H1 (cell line): Measurements from ENCODE around the gene CCDC110. TPM values are rescaled to one million over a fixed set of nuclear protein-coding genes. Genes with fewer than 3 reads are reported as not detected.

ENCODE experiments used
- CTCF ChIA-PET: fragments of 300-600 bp; sonication (Branson Sonifier 250); formaldehyde crosslinking; loops from one replicate; lab custom pipeline; 2021; ENCODE audit not compliant: partially characterized antibody; lab: Charles Lee
- POLR2A ChIA-PET: fragments of 300-600 bp; sonication (Branson Sonifier 250); formaldehyde crosslinking; loops from one replicate; lab custom pipeline; 2021; ENCODE audit warnings: inconsistent platforms; ENCODE audit not compliant: partially characterized antibody; lab: Charles Lee
- DNase-seq, 2 experiments: peaks; one replicate each; pipeline versions ENCODE4 v3.0.0 to v3.0.0-alpha.2; 2010 to 2022; ENCODE audit warnings: low spot score in 2 of 2, low read depth in 1 of 2, mixed read lengths in 1 of 2
- FAIRE-seq: peaks from 2 replicates; lab custom pipeline; 2011; peaks lifted over from hg19 to GRCh38; lab: Jason Lieb, UNC
- H2AFZ ChIP-seq: 2 replicates; pipeline ENCODE4 v1.8.1; 2012; ENCODE audit warnings: low read length, inconsistent platforms
- H2AK5ac ChIP-seq: 2 replicates; pipeline ENCODE4 v1.6.1; 2013; ENCODE audit warnings: low read depth, low read length
- H2BK120ac ChIP-seq: replicated peaks from 2 replicates; pipeline ENCODE3; 2013; ENCODE audit warnings: low read depth, low read length, inconsistent platforms
- H2BK12ac ChIP-seq: 2 replicates; pipeline ENCODE4 v1.6.1; 2013; ENCODE audit warnings: low read depth, low read length
- H2BK15ac ChIP-seq: 2 replicates; pipeline ENCODE4 v1.6.1; 2013; ENCODE audit warnings: low read length
- H2BK20ac ChIP-seq: 2 replicates; pipeline ENCODE4 v1.6.1; 2013; ENCODE audit warnings: low read length
- H2BK5ac ChIP-seq: 2 replicates; pipeline ENCODE4 v1.6.1; 2013; ENCODE audit warnings: low read depth, low read length
- H3K14ac ChIP-seq: 2 replicates; pipeline ENCODE4 v1.6.1; 2013; ENCODE audit warnings: inconsistent platforms; ENCODE audit not compliant: insufficient read length
- H3K18ac ChIP-seq: 2 replicates; pipeline ENCODE4 v1.6.1; 2013; ENCODE audit warnings: low read length; ENCODE audit errors: extremely low read depth
- H3K23ac ChIP-seq: 2 replicates; pipeline ENCODE4 v1.6.1; 2013; ENCODE audit warnings: inconsistent platforms; ENCODE audit not compliant: insufficient read length
- H3K23me2 ChIP-seq: 2 replicates; pipeline ENCODE4 v1.6.1; 2013; ENCODE audit warnings: low read depth, low read length
- H3K27ac ChIP-seq: 2 replicates; pipeline ENCODE4 v1.6.1; 2011; ENCODE audit warnings: low read depth, low read length, inconsistent platforms
- H3K27me3 ChIP-seq, 4 experiments: replicated peaks in 1 of 4; 1 replicate in 1 of 4; 2 replicates in 3 of 4; pipeline versions ENCODE4 v1.6.1 to v1.8.1; 2011 to 2013; ENCODE audit warnings: low read length in 3 of 4, mild to moderate bottlenecking in 3 of 4, inconsistent platforms in 2 of 4, mixed read lengths in 2 of 4, moderate library complexity in 1 of 4; ENCODE audit not compliant: control insufficient read depth in 3 of 4, insufficient read depth in 3 of 4; ENCODE audit errors: extremely low read depth in 1 of 4
- H3K36me3 ChIP-seq, 4 experiments: 2 replicates each; pipeline versions ENCODE4 v1.6.1 to v1.8.1; 2011 to 2013; ENCODE audit warnings: mild to moderate bottlenecking in 4 of 4, low read length in 3 of 4, moderate library complexity in 2 of 4, control low read depth in 1 of 4, inconsistent platforms in 1 of 4; ENCODE audit not compliant: insufficient read depth in 4 of 4, control insufficient read depth in 2 of 4
- H3K4ac ChIP-seq: replicated peaks from 2 replicates; pipeline ENCODE3; 2013; ENCODE audit warnings: low read length, low read depth, mixed read lengths, inconsistent platforms; ENCODE audit not compliant: insufficient read length
- H3K4me1 ChIP-seq, 4 experiments: replicated peaks in 1 of 4; 1 replicate in 1 of 4; 2 replicates in 3 of 4; pipeline versions ENCODE4 v1.6.1 to v1.8.1; 2011 to 2013; ENCODE audit warnings: low read length in 3 of 4, inconsistent platforms in 2 of 4, mixed read lengths in 1 of 4; ENCODE audit not compliant: insufficient read depth in 4 of 4, control insufficient read depth in 3 of 4
- H3K4me2 ChIP-seq, 2 experiments: 2 replicates each; pipeline versions ENCODE4 v1.6.1 to v1.8.1; 2011 to 2013; ENCODE audit warnings: low read depth in 2 of 2, low read length in 2 of 2, control low read depth in 1 of 2, inconsistent platforms in 1 of 2, mild to moderate bottlenecking in 1 of 2; ENCODE audit not compliant: insufficient read depth in 1 of 2
- H3K4me3 ChIP-seq, 4 experiments: fragments of 200-600, 300-600 bp in 1 of 4; sonication (generic), shearing (Covaris generic), sonication (Bioruptor Twin) in 1 of 4; 2 replicates each; pipeline versions ENCODE4 v1.5.1 to v1.8.1; 2011 to 2016; ENCODE audit warnings: low read length in 4 of 4, low read depth in 3 of 4, control low read depth in 2 of 4, inconsistent platforms in 2 of 4, mild to moderate bottlenecking in 2 of 4, mixed read lengths in 1 of 4, moderate library complexity in 1 of 4; ENCODE audit not compliant: insufficient read depth in 2 of 4; ENCODE audit errors: extremely low read depth in 1 of 4
- H3K56ac ChIP-seq: replicated peaks from 2 replicates; pipeline ENCODE3; 2013; ENCODE audit warnings: low read depth, mild to moderate bottlenecking, mixed read lengths, low read length, inconsistent platforms; ENCODE audit not compliant: insufficient read length
- H3K79me1 ChIP-seq: 2 replicates; pipeline ENCODE4 v1.6.1; 2013; ENCODE audit warnings: low read depth, low read length, control low read depth
- H3K79me2 ChIP-seq, 2 experiments: 2 replicates each; pipeline versions ENCODE4 v1.6.1 to v1.8.1; 2012 to 2013; ENCODE audit warnings: low read length in 2 of 2, mild to moderate bottlenecking in 2 of 2, inconsistent platforms in 1 of 2; ENCODE audit not compliant: insufficient read depth in 2 of 2, control insufficient read depth in 1 of 2
- H3K9ac ChIP-seq, 4 experiments: replicated peaks in 1 of 4; 1 replicate in 1 of 4; 2 replicates in 3 of 4; pipeline versions ENCODE4 v1.6.1 to v1.8.1; 2011 to 2013; ENCODE audit warnings: low read depth in 3 of 4, low read length in 3 of 4, control low read depth in 2 of 4, mild to moderate bottlenecking in 2 of 4, moderate library complexity in 2 of 4, inconsistent platforms in 1 of 4; ENCODE audit errors: extremely low read depth in 1 of 4
- H3K9me3 ChIP-seq, 2 experiments: 2 replicates each; pipeline versions ENCODE4 v1.6.1 to v1.8.1; 2012 to 2013; ENCODE audit warnings: mild to moderate bottlenecking in 2 of 2, moderate library complexity in 2 of 2, control low read depth in 1 of 2, inconsistent platforms in 1 of 2, low read depth in 1 of 2, low read length in 1 of 2, mixed read lengths in 1 of 2; ENCODE audit not compliant: insufficient read depth in 2 of 2
- H4K20me1 ChIP-seq, 2 experiments: replicated peaks in 1 of 2; 2 replicates each; pipeline versions ENCODE3 to v1.8.1; 2011 to 2013; ENCODE audit warnings: inconsistent platforms in 2 of 2, low read length in 2 of 2, mild to moderate bottlenecking in 1 of 2; ENCODE audit not compliant: insufficient read depth in 2 of 2, control insufficient read depth in 1 of 2
- H4K5ac ChIP-seq: 2 replicates; pipeline ENCODE4 v1.6.1; 2013; ENCODE audit warnings: low read length, low read depth, mixed read lengths, inconsistent platforms; ENCODE audit not compliant: insufficient read length
- H4K8ac ChIP-seq: 2 replicates; pipeline ENCODE4 v1.8.0; 2013; ENCODE audit warnings: mild to moderate bottlenecking, moderate library complexity, low read length, inconsistent platforms; ENCODE audit not compliant: insufficient read depth; ENCODE audit errors: extremely low read depth
- H4K91ac ChIP-seq: replicated peaks from 2 replicates; pipeline ENCODE3; 2013; ENCODE audit warnings: low read length, mixed read lengths, inconsistent platforms; ENCODE audit not compliant: insufficient read length
- ATF3 ChIP-seq: IDR thresholded peaks from 2 replicates; pipeline ENCODE4 v1.6.1; 2011; ENCODE audit warnings: low read depth, mild to moderate bottlenecking, low read length; ENCODE audit not compliant: insufficient read depth
- BCL11A ChIP-seq, 2 experiments: IDR thresholded peaks; one replicate each; pipeline ENCODE4 v1.6.1; 2011; ENCODE audit warnings: low read depth in 2 of 2, low read length in 2 of 2, mild to moderate bottlenecking in 2 of 2
- BRCA1 ChIP-seq: IDR thresholded peaks from 2 replicates; pipeline ENCODE4 v1.6.1; 2012; ENCODE audit warnings: low read depth, low read length, improper control_type of control experiment
- CTBP2 ChIP-seq: IDR thresholded peaks from 2 replicates; pipeline ENCODE4 v1.7.0; 2011; ENCODE audit warnings: borderline replicate concordance, mild to moderate bottlenecking, moderate library complexity, mixed read lengths, low read length; ENCODE audit not compliant: insufficient read depth, insufficient read length
- GABPA ChIP-seq: IDR thresholded peaks from 2 replicates; pipeline ENCODE4 v1.6.1; 2011; ENCODE audit warnings: mild to moderate bottlenecking, low read length, moderate library complexity, borderline replicate concordance; ENCODE audit not compliant: insufficient read depth
- MAFK ChIP-seq: IDR thresholded peaks from 2 replicates; pipeline ENCODE4 v1.6.1; 2012; ENCODE audit warnings: low read depth, mild to moderate bottlenecking, improper control_type of control experiment, low read length
- POLR2A ChIP-seq, 2 experiments: IDR thresholded peaks; 1 replicate in 1 of 2; 2 replicates in 1 of 2; pipeline ENCODE4 v1.6.1; 2011; ENCODE audit warnings: low read depth in 2 of 2, low read length in 2 of 2, mild to moderate bottlenecking in 2 of 2; ENCODE audit errors: control extremely low read depth in 1 of 2
- SUZ12 ChIP-seq: fragments of 200-600 bp; sonication (generic); IDR thresholded peaks from 2 replicates; pipeline ENCODE4 v1.6.1; 2012; ENCODE audit warnings: mild to moderate bottlenecking, inconsistent platforms, low read length, moderate library complexity, mixed read lengths
- YY1 ChIP-seq: IDR thresholded peaks from 2 replicates; pipeline ENCODE4 v1.6.1; 2011; ENCODE audit warnings: low read depth, mild to moderate bottlenecking, low read length
- WGBS, 2 experiments: shearing (Covaris generic) in 1 of 2; methylation state at CpG; one replicate each; pipeline versions ENCODE4 v1.1.6 to v1.1.7; 2013 to 2015; ENCODE audit warnings: low lambda C conversion rate in 2 of 2, mixed read lengths in 2 of 2, inconsistent platforms in 1 of 2, low coverage in 1 of 2, missing lambda C conversion rate in 1 of 2; ENCODE audit not compliant: insufficient replicate concordance in 2 of 2, insufficient coverage in 1 of 2, insufficient read length in 1 of 2; ENCODE audit errors: extremely low coverage in 1 of 2, missing lambda C conversion rate in 1 of 2; 5-methylcytosine and 5-hydroxymethylcytosine counted together
- polyA plus RNA-seq, 7 experiments: library from polyadenylated mRNA; depleted of rRNA in 3 of 7; stranded (reverse) in 5 of 7; unstranded in 2 of 7; fragments of >200 nt in 5 of 7; fragments of 200-250 nt in 2 of 7; gene quantifications; 1 replicate in 5 of 7; 2 replicates in 1 of 7; 4 replicates in 1 of 7; pipeline versions ENCODE4 v1.2.1 to v1.2.3, GENCODE V29; 2011 to 2013; ENCODE audit warnings: missing spikeins in 2 of 7, mixed read lengths in 2 of 7
- total RNA-seq: library from RNA; stranded (reverse); fragmentation: NEBNext Ultra II Directional; extraction: Animal tissue kit (Norgen Biotek cat#: 25700); gene quantifications from 2 replicates; pipeline ENCODE4 v1.2.1, GENCODE V29; 2021

The CCDC110 gene
- total and polyA plus RNA-seq, 2 of the 8 experiments (the other 6 are each of a cell fraction or from before 2014, with no cell fraction given): 0.33 to 3.1 TPM

DNA sequence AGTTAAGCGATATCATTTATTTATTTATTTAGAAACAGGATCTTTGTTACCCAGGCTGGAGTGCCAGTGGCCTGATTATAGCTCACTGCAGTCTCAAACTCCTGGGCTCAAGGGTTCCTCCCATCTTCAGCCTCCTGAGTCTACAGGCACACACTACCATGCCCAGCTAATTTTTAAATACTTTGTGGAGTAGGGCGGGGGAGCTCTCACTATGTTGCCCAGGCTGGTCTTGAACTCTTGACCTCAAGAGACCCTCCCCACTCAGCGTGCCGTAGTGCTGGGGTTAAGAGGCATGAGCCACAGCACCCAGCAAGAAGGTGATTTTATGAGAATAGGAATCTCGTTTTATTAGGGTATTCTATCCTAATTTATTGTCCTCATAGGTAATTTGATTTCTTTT is 41.9 kb downstream of the CCDC110 start:
- no peak overlapping the region for H2BK5ac ChIP-seq
- no peak overlapping the region for H4K8ac ChIP-seq
- FAIRE-seq (no peak), DNase-seq (no peak)
- CTCF ChIA-PET: interaction anchor here (0.6 to 2.4 kb wide), 2 partner anchors 18 to 294 kb away, joined by 3 to 10 read pairs; no protein-coding TSS in a partner anchor
- no peak overlapping the region for H3K18ac ChIP-seq
- no peak overlapping the region for H2AK5ac ChIP-seq
- no peak overlapping the region for H3K4me3 ChIP-seq
- POLR2A ChIA-PET: no interaction called here
- H3K23me2 ChIP-seq: peaks cover 9% of the 10 kb centered on the region
- H3K23ac ChIP-seq: no peak overlapping the region
- no peaks in the 10 kb centered on the region for H3K27me3 ChIP-seq
- no peak overlapping the region for H3K4ac ChIP-seq
- H4K20me1 ChIP-seq: no peaks in the 10 kb centered on the region
- H3K4me2 ChIP-seq: no peak overlapping the region
- TF ChIP-seq POLR2A (IDR thresholded peaks at IDR 0.05; ENCODE audit: control extremely low read depth in 1 of 2, low read depth in 2 of 2, low read length in 2 of 2) (no peak), ATF3 (no peak), SUZ12 (no peak), GABPA (no peak), BRCA1 (no peak), CTBP2 (no peak), YY1 (no peak), BCL11A (IDR thresholded peaks at IDR 0.05; ENCODE audit: low read depth in 2 of 2, low read length in 2 of 2) (no peak), MAFK (no peak)
- no peak overlapping the region for H2AFZ ChIP-seq
- no peaks in the 10 kb centered on the region for H3K79me1 ChIP-seq
- no peak overlapping the region for H3K14ac ChIP-seq
- H2BK120ac ChIP-seq: no peak overlapping the region
- H4K91ac ChIP-seq: no peak overlapping the region
- H2BK12ac ChIP-seq: no peak overlapping the region
- no peak overlapping the region for H4K5ac ChIP-seq
- H3K27ac ChIP-seq: no peak overlapping the region
- 77% methylated on average over 5 of the region's 5 CpGs; no CpG with 5 or more reads in 1 of the 2 experiments for WGBS, 2 experiments
- H3K9ac ChIP-seq: no peak overlapping the region
- no peak overlapping the region for H3K56ac ChIP-seq
- no peaks in the 10 kb centered on the region for H3K9me3 ChIP-seq
- no peaks in the 10 kb centered on the region for H3K36me3 ChIP-seq
- H3K4me1 ChIP-seq: peaks cover 0 to 4% (median 2%) of the 10 kb centered on the region in 4 experiments; a peak in 3 of 7 replicates
- H2BK20ac ChIP-seq: no peak overlapping the region
- no peak overlapping the region for H2BK15ac ChIP-seq
- H3K79me2 ChIP-seq: peaks cover 4 to 5% of the 10 kb centered on the region in 2 experiments; a peak in 2 of 4 replicates
